Common myeloid progenitor, CD34-positive (primary cell): ENCODE results near the gene BBX.

Source experiments
- CTCF ChIA-PET: fragments of 350-600 bp; sonication (Branson Sonifier 250); formaldehyde crosslinking; loops from one replicate; lab custom pipeline; 2021; ENCODE audit warnings: antibody characterized with exemption; lab: Charles Lee
- POLR2A ChIA-PET: fragments of 350-600 bp; sonication (Branson Sonifier 250); formaldehyde crosslinking; loops from one replicate; lab custom pipeline; 2021; ENCODE audit warnings: antibody characterized with exemption; lab: Charles Lee
- DNase-seq, 3 donors: peaks; one replicate each; pipeline versions ENCODE4 v3.0.0 to v3.0.0-alpha.2; 2013
- H3K27ac ChIP-seq, 2 experiments: 1 replicate in 1 of 2; 2 replicates in 1 of 2; pipeline ENCODE4 v1.7.0; 2013; ENCODE audit warnings: inconsistent platforms in 2 of 2, low read length in 2 of 2, mild to moderate bottlenecking in 2 of 2, low read depth in 1 of 2, moderate library complexity in 1 of 2; ENCODE audit not compliant: severe bottlenecking in 2 of 2, insufficient read depth in 1 of 2, poor library complexity in 1 of 2
- H3K27me3 ChIP-seq, 5 experiments: replicated peaks in 2 of 5; 1 replicate in 3 of 5; 2 replicates in 2 of 5; pipeline versions ENCODE4 v1.6.1 to v1.7.0; 2013; ENCODE audit warnings: low read length in 4 of 5, mild to moderate bottlenecking in 2 of 5, moderate library complexity in 2 of 5, inconsistent platforms in 1 of 5; ENCODE audit not compliant: insufficient read depth in 5 of 5, control insufficient read depth in 4 of 5
- H3K36me3 ChIP-seq, 4 experiments: 1 replicate in 2 of 4; 2 replicates in 2 of 4; pipeline versions ENCODE4 v1.6.1 to v1.7.0; 2013; ENCODE audit warnings: low read length in 3 of 4, control low read depth in 1 of 4, mild to moderate bottlenecking in 1 of 4; ENCODE audit not compliant: control insufficient read depth in 4 of 4, insufficient read depth in 4 of 4
- H3K4me1 ChIP-seq, 4 experiments: 1 replicate in 3 of 4; 2 replicates in 1 of 4; pipeline versions ENCODE4 v1.6.1 to v1.7.1; 2013; ENCODE audit warnings: low read length in 3 of 4, mild to moderate bottlenecking in 3 of 4, control low read depth in 1 of 4, inconsistent platforms in 1 of 4, moderate library complexity in 1 of 4; ENCODE audit not compliant: control insufficient read depth in 4 of 4, insufficient read depth in 4 of 4; ENCODE audit errors: control extremely low read depth in 1 of 4
- H3K4me3 ChIP-seq, 7 experiments: 1 replicate in 4 of 7; 2 replicates in 3 of 7; pipeline versions ENCODE4 v1.5.1 to v1.7.0; 2013; ENCODE audit warnings: mild to moderate bottlenecking in 7 of 7, low read length in 6 of 7, moderate library complexity in 6 of 7, inconsistent platforms in 2 of 7, low read depth in 2 of 7, control low read depth in 1 of 7; ENCODE audit not compliant: insufficient read depth in 4 of 7, control insufficient read depth in 1 of 7; ENCODE audit errors: extremely low read depth in 1 of 7
- H3K9me3 ChIP-seq, 5 experiments: 1 replicate in 4 of 5; 2 replicates in 1 of 5; pipeline versions ENCODE4 v1.6.1 to v1.7.1; 2013; ENCODE audit warnings: low read length in 4 of 5, mild to moderate bottlenecking in 2 of 5, inconsistent platforms in 1 of 5, low read depth in 1 of 5, moderate library complexity in 1 of 5; ENCODE audit not compliant: control insufficient read depth in 4 of 5, insufficient read depth in 2 of 5; ENCODE audit errors: control extremely low read depth in 1 of 5
- WGBS: methylation state at CpG from one replicate; pipeline ENCODE4 v1.1.5; 2013; ENCODE audit not compliant: insufficient coverage; 5-methylcytosine and 5-hydroxymethylcytosine counted together

BBX gene

DNA sequence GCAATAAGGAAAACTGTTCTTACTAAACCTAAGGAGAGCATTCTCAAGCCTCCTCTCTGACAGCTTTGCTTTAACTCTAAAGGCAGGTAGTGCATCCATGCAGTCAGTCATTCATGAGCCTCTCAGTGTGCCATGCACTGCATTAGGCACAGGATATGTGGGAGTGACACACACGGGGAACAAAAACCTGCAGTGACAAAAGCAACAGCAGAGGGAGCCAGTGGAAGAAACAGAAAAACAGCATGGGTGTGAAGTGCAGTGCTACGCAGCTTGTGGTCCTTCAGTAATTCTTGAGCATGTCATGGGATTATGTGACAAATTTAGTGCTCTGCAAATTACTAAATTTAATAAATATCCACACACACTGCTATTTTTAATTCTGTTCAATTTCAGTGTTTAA, 230.7 kb downstream of the BBX start:
- Histone ChIP-seq H3K27ac (no peak overlapping the region), H3K36me3 (peaks cover 2 to 21% (median 7%) of the 10 kb centered on the region in 4 experiments), H3K27me3 (no peaks in the 10 kb centered on the region), H3K4me1 (no peaks in the 10 kb centered on the region), H3K4me3 (no peak overlapping the region), H3K9me3 (no peaks in the 10 kb centered on the region)
- DNase-seq = peak; percentile 24 to 59 (median 57)
- POLR2A ChIA-PET = no interaction called here
- CTCF ChIA-PET = interaction anchor here (1.1 to 3.3 kb wide), 8 partner anchors 13 to 724 kb away, joined by 3 to 13 read pairs (median 4); no protein-coding TSS in a partner anchor
- WGBS = 13% methylated on average over 1 of the region's 2 CpGs

DNA sequence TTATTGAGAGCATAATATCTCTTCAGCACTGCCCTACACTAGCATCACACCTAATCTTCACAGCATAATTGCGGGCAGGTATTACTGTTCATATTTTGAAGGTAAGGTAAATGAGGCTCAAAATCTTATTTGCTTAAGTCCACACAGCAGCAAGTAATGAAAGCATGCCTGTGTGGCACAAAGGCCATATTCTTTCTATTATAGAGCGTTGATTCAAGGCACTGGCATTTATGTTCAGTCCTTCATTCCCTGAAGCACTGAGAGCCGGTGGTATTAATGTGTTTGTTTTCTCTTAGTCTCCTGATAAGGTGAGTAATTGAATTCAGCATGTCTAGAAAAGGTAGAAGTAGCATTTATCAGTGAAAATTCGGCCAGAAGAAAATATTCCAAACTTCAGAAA, 231.2 kb downstream of the BBX start:
- CTCF ChIA-PET = interaction anchor here (0.9 to 3.3 kb wide), 5 partner anchors 9 to 526 kb away, joined by 3 to 13 read pairs (median 3); no protein-coding TSS in a partner anchor

GRCh38 chr3:107756649-107757048, 233.9 kb downstream of the BBX start:
- Histone ChIP-seq H3K36me3 (peaks cover 0 to 26% (median 9%) of the 10 kb centered on the region in 4 experiments), H3K27ac (no peak overlapping the region), H3K4me1 (no peaks in the 10 kb centered on the region), H3K9me3 (no peaks in the 10 kb centered on the region), H3K4me3 (no peak overlapping the region), H3K27me3 (no peaks in the 10 kb centered on the region)
- DNase-seq = no peak
- ChIA-PET POLR2A (no interaction called here), CTCF (interaction anchor here (1.2 to 1.8 kb wide), 3 partner anchors 9 to 16 kb away, joined by 4 to 9 read pairs (median 4); no protein-coding TSS in a partner anchor)
- WGBS = no CpG with 5 or more reads among the region's 2 CpGs

More for the DNA sequence above, 231.2 kb downstream of the BBX start:
- Histone ChIP-seq H3K27me3 (no peaks in the 10 kb centered on the region), H3K9me3 (no peaks in the 10 kb centered on the region), H3K4me1 (no peaks in the 10 kb centered on the region), H3K36me3 (peaks cover under 1 to 21% (median 9%) of the 10 kb centered on the region in 4 experiments), H3K27ac (no peak overlapping the region), H3K4me3 (no peak overlapping the region)
- 100% methylated on average over 1 of the region's 4 CpGs for WGBS
- DNase-seq = no peak
- POLR2A ChIA-PET = no interaction called here

- CTCF ChIA-PET = interaction anchor here (1.2 to 1.8 kb wide), 3 partner anchors 9 to 16 kb away, joined by 4 to 9 read pairs (median 4); no protein-coding TSS in a partner anchor
Measured at GRCh38 chr3:107757140-107757539, 234.4 kb downstream of the BBX start.

DNA sequence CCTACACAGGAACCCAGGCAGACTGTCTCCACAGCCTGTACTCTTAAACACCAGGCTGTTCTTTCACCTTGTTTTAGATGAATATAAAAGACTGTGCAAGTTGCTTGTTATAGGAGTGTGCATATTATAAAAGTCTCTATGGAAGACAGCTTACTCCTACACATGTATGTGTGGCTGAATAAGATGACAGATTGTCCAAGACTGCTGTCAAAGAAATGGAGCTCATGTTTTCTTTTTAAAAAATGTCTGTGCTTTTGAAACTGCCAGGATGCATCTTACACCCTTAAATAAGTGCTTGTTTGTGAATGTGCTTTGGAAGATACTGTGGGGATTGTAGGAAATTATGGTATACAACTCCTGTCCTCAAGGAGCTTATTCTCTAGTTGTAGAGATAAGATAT, 237.4 kb downstream of the BBX start:
- no peaks in the 10 kb centered on the region for H3K27me3 ChIP-seq
- H3K27ac ChIP-seq = no peak overlapping the region
- H3K36me3 ChIP-seq = peaks cover 2 to 21% (median 9%) of the 10 kb centered on the region in 4 experiments
- no peak for DNase-seq
- ChIA-PET CTCF (interaction anchor here (1.1 to 1.2 kb wide), 2 partner anchors 12 to 96 kb away, joined by 3 read pairs; no protein-coding TSS in a partner anchor), POLR2A (interaction anchor here (0.6 kb wide), 1 partner anchor 225 kb away, joined by 3 read pairs; no protein-coding TSS in a partner anchor)
- H3K4me3 ChIP-seq = no peak overlapping the region
- H3K4me1 ChIP-seq = no peaks in the 10 kb centered on the region
- H3K9me3 ChIP-seq = no peaks in the 10 kb centered on the region

More at GRCh38 chr3:107757140-107757539, 234.4 kb downstream of the BBX start:
- Histone ChIP-seq H3K4me1 (no peaks in the 10 kb centered on the region), H3K4me3 (no peak overlapping the region), H3K27me3 (no peaks in the 10 kb centered on the region), H3K36me3 (peaks cover 0 to 26% (median 8%) of the 10 kb centered on the region in 4 experiments), H3K9me3 (no peaks in the 10 kb centered on the region), H3K27ac (no peak overlapping the region)
- POLR2A ChIA-PET = no interaction called here
- no peak for DNase-seq
- WGBS = no CpG with 5 or more reads among the region's 2 CpGs

DNA sequence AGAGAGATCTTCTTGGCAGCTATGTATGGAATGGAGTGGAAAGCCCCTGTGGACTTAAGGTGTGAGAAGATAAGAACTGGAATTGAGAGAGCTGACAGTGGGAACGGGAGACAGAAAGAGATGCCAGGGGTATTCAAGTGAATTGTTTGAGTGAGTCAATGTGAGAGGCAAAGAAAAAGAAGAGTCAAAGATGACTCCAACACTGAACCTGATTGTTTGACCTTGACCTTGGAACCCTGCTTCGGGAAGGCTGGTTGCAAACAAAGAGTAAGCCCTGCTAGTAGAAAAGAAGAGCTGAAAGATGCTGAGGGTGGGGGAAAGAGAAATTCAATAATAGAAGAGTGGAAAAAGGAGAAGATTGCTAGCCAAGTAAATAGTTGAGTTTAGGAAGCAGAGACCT, 238.6 kb downstream of the BBX start:
- no peak for DNase-seq

GRCh38 chr3:107765524-107765923, 242.8 kb downstream of the BBX start:
- Histone ChIP-seq H3K27me3 (no peaks in the 10 kb centered on the region), H3K36me3 (peaks cover 3 to 12% (median 6%) of the 10 kb centered on the region in 4 experiments), H3K4me3 (no peak overlapping the region), H3K4me1 (peaks cover 0 to 5% (median 0%) of the 10 kb centered on the region in 4 experiments), H3K9me3 (no peaks in the 10 kb centered on the region), H3K27ac (no peak overlapping the region)
- POLR2A ChIA-PET = no interaction called here
- no peak for DNase-seq
- CTCF ChIA-PET = interaction anchor here (1.0 to 3.6 kb wide), 3 partner anchors 9 to 15 kb away, joined by 3 to 12 read pairs (median 5); no protein-coding TSS in a partner anchor
- WGBS = 100% methylated on average over 2 of the region's 6 CpGs

More for the DNA sequence above, 238.6 kb downstream of the BBX start:
- no peak overlapping the region for H3K27ac ChIP-seq
- H3K4me1 ChIP-seq = no peaks in the 10 kb centered on the region
- ChIA-PET CTCF (interaction anchor here (1.1 to 1.2 kb wide), 2 partner anchors 13 to 97 kb away, joined by 3 read pairs; no protein-coding TSS in a partner anchor), POLR2A (interaction anchor here (0.7 kb wide), 1 partner anchor 783 kb away, joined by 3 read pairs; no protein-coding TSS in a partner anchor)
- H3K36me3 ChIP-seq = peaks cover 3 to 22% (median 12%) of the 10 kb centered on the region in 4 experiments
- H3K9me3 ChIP-seq = no peaks in the 10 kb centered on the region
- 91% methylated on average over 1 of the region's 2 CpGs for WGBS
- H3K4me3 ChIP-seq = no peak overlapping the region
- H3K27me3 ChIP-seq = no peaks in the 10 kb centered on the region
